Left ventricle myocardium inferior (tissue), 1 donor: ENCODE data around the gene SOS2. TPM values are rescaled to one million over a fixed set of nuclear protein-coding genes. Genes with fewer than 3 reads are reported as not detected.

ENCODE experiments used
- DNase-seq: peaks from one replicate; pipeline ENCODE4 v3.0.0-alpha.2; 2020
- H3K27ac ChIP-seq: fragments of 200-600 bp; replicated peaks from 2 replicates; pipeline ENCODE4 v1.8.0; 2021
- H3K27me3 ChIP-seq: fragments of 200-600 bp; 2 replicates; pipeline ENCODE4 v1.8.0; 2021; ENCODE audit warnings: low read depth
- H3K36me3 ChIP-seq: fragments of 200-600 bp; 2 replicates; pipeline ENCODE4 v1.8.0; 2021
- H3K4me1 ChIP-seq: fragments of 200-600 bp; 2 replicates; pipeline ENCODE4 v1.8.0; 2021
- H3K4me3 ChIP-seq: fragments of 200-600 bp; 2 replicates; pipeline ENCODE4 v1.8.0; 2021; ENCODE audit warnings: mild to moderate bottlenecking, moderate library complexity
- H3K9me3 ChIP-seq: fragments of 200-600 bp; replicated peaks from 2 replicates; pipeline ENCODE4 v1.8.0; 2021
- CTCF ChIP-seq: fragments of 200-600 bp; IDR thresholded peaks from 2 replicates; pipeline ENCODE4 v1.8.0; 2021; ENCODE audit warnings: antibody characterized with exemption, mild to moderate bottlenecking, borderline replicate concordance
- intact Hi-C: fragments of 100-400 bp; cut with micrococcal nuclease; formaldehyde crosslinking; loops from one replicate; pipeline ENCODE4 v1.11.0; 2022
- total RNA-seq: library from RNA; stranded (reverse); fragmentation: NEBNext Ultra II Directional; extraction: Animal tissue kit (Norgen Biotek cat#: 25700); gene quantifications from one replicate; pipeline ENCODE4 v1.2.1, GENCODE V29; 2021
- donor health status: DM: no; HTN: yes; CAD: no; lungs with severe emphysema.

Gene SOS2
- total RNA-seq, 1 donor from 2014 or later, result 33.0 TPM

- intact Hi-C loops, result no loop called here
- peaks cover 86% of the 10 kb centered on the region for H3K4me1 ChIP-seq
- no peak overlapping the region for H3K27ac ChIP-seq
- no peak for TF ChIP-seq CTCF
- no peaks in the 10 kb centered on the region for H3K36me3 ChIP-seq
- no peaks in the 10 kb centered on the region for H3K27me3 ChIP-seq
- no peak for DNase-seq
- no peaks in the 10 kb centered on the region for H3K9me3 ChIP-seq
- no peak overlapping the region for H3K4me3 ChIP-seq
These were observed 3.1 kb downstream of the SOS2 start for GRCh38 chr14:50228313-50228712.

- H3K4me1 ChIP-seq, result peaks cover 91% of the 10 kb centered on the region
- peak overlapping the region; percentile 37 for H3K4me3 ChIP-seq
- no peaks in the 10 kb centered on the region for H3K36me3 ChIP-seq
- H3K27ac ChIP-seq, result peak overlapping the region; percentile 84
- H3K27me3 ChIP-seq, result no peaks in the 10 kb centered on the region
- intact Hi-C loops, result no loop called here
- no peak for TF ChIP-seq CTCF
- no peak for DNase-seq
- H3K9me3 ChIP-seq, result no peaks in the 10 kb centered on the region
These were observed 5.4 kb downstream of the SOS2 start for GRCh38 chr14:50225974-50226297.

GRCh38 chr14:50225067-50225973, 6.1 kb downstream of the SOS2 start:
- H3K4me1 ChIP-seq, result peaks cover 93% of the 10 kb centered on the region
- intact Hi-C loops, result no loop called here
- DNase-seq, result no peak
- H3K36me3 ChIP-seq, result no peaks in the 10 kb centered on the region
- H3K27ac ChIP-seq, result peak overlapping the region; percentile 84
- H3K9me3 ChIP-seq, result no peaks in the 10 kb centered on the region
- no peaks in the 10 kb centered on the region for H3K27me3 ChIP-seq
- peak overlapping the region; percentile 37 for H3K4me3 ChIP-seq
- no peak for TF ChIP-seq CTCF

GRCh38 chr14:50222055-50222613, 9.2 kb downstream of the SOS2 start:
- Histone ChIP-seq H3K27ac (peak overlapping the region; percentile 84), H3K9me3 (no peaks in the 10 kb centered on the region), H3K36me3 (no peaks in the 10 kb centered on the region), H3K4me1 (peaks cover 88% of the 10 kb centered on the region), H3K27me3 (no peaks in the 10 kb centered on the region), H3K4me3 (no peak overlapping the region)
- no peak for DNase-seq
- TF ChIP-seq CTCF, result no peak
- intact Hi-C loops, result no loop called here

- DNase-seq, result no peak
- Histone ChIP-seq H3K4me1 (peaks cover 90% of the 10 kb centered on the region), H3K9me3 (no peaks in the 10 kb centered on the region), H3K27me3 (no peaks in the 10 kb centered on the region), H3K4me3 (no peak overlapping the region), H3K36me3 (no peaks in the 10 kb centered on the region), H3K27ac (no peak overlapping the region)
- intact Hi-C loops, result no loop called here
- no peak for TF ChIP-seq CTCF
These were observed 12.9 kb downstream of the SOS2 start for GRCh38 chr14:50218501-50218900.
